Nephron (organoid): Measurements from ENCODE around the gene JAML.

Source experiments
- H3K27ac Mint-ChIP-seq, 3 experiments: 2 replicates each; pipeline ENCODE4 v1.8.0; 2020; ENCODE audit warnings: mixed read lengths in 3 of 3, mild to moderate bottlenecking in 2 of 3, moderate library complexity in 1 of 3
- H3K27me3 Mint-ChIP-seq: 2 replicates; pipeline ENCODE4 v1.8.0; 2021; ENCODE audit warnings: low read depth, mild to moderate bottlenecking, moderate library complexity, mixed read lengths
- H3K36me3 Mint-ChIP-seq: 2 replicates; pipeline ENCODE4 v1.8.0; 2020; ENCODE audit warnings: low read depth, mixed read lengths
- H3K4me1 Mint-ChIP-seq: 2 replicates; pipeline ENCODE4 v1.8.0; 2020; ENCODE audit warnings: mixed read lengths
- H3K4me3 Mint-ChIP-seq, 3 experiments: 2 replicates each; pipeline ENCODE4 v1.8.0; 2020; ENCODE audit warnings: mild to moderate bottlenecking in 3 of 3, mixed read lengths in 3 of 3, moderate library complexity in 2 of 3
- H3K9me3 Mint-ChIP-seq: 2 replicates; pipeline ENCODE4 v1.8.0; 2020; ENCODE audit warnings: mixed read lengths
- CTCF ChIP-seq, 3 experiments: fragments of 200-600 bp; sonication (generic); IDR thresholded peaks; one replicate each; pipeline ENCODE4 v1.5.0; 2021; ENCODE audit warnings: antibody characterized with exemption in 3 of 3; ENCODE audit not compliant: unreplicated experiment in 3 of 3

JAML gene

DNA sequence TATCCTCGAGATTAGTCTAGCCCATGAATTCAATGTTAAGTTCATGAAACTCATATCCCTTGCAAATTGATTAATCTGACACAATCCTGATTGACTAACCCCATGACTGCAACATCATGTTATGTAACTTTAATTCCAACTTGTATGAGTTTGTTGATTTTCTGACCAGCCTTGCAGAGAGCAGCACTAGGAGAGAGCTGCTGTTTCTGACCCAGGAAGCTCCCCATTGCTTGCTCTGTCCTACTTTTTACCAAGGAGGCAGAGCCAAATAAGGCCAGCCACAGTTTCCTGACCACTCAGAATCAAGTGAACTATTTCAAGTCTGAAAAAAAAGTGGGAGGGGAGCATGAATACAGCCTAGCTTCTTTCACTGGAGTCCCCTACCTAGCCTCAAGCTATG lies 14.1 kb upstream of the JAML start:
- peaks cover 3% of the 10 kb centered on the region for H3K4me1 Mint-ChIP-seq
- H3K36me3 Mint-ChIP-seq = no peaks in the 10 kb centered on the region
- peaks cover 43% of the 10 kb centered on the region for H3K27me3 Mint-ChIP-seq
- no peak for TF ChIP-seq CTCF (IDR thresholded peaks at IDR 0.05; ENCODE audit: unreplicated experiment in 3 of 3)
- no peaks in the 10 kb centered on the region for H3K9me3 Mint-ChIP-seq
- no peak overlapping the region for H3K27ac Mint-ChIP-seq
- no peak overlapping the region for H3K4me3 Mint-ChIP-seq

DNA sequence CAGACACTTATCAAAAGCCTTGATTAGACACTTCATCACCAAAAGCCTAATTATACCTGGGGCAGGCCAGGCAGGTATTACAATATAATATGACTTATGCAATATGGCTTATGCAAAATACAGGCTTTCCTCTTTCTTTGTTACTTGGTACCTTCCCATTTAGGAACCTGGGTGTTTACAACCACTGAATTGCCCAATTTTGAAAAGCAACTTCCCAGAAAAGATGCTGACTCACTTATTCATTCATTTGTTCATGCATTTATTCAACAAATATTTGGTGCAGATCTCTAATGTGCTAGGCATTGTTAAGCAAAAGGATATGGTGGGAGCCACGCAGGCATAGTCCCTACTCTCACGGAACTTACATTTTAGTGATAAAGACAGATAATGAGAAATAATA lies 13.6 kb upstream of the JAML start:
- no peak for TF ChIP-seq CTCF (IDR thresholded peaks at IDR 0.05; ENCODE audit: unreplicated experiment in 3 of 3)
- Mint-ChIP-seq H3K4me3 (no peak overlapping the region), H3K27ac (no peak overlapping the region), H3K27me3 (peaks cover 38% of the 10 kb centered on the region), H3K36me3 (no peaks in the 10 kb centered on the region), H3K9me3 (no peaks in the 10 kb centered on the region), H3K4me1 (peaks cover 3% of the 10 kb centered on the region)

- Mint-ChIP-seq H3K4me3 (no peak overlapping the region), H3K27me3 (peaks cover 23% of the 10 kb centered on the region), H3K27ac (peak overlapping the region in 1 of 3 experiments; percentile 62), H3K4me1 (no peaks in the 10 kb centered on the region), H3K9me3 (no peaks in the 10 kb centered on the region), H3K36me3 (no peaks in the 10 kb centered on the region)
- no peak for TF ChIP-seq CTCF (IDR thresholded peaks at IDR 0.05; ENCODE audit: unreplicated experiment in 3 of 3)
Observed at GRCh38 chr11:118236170-118236569, 11.4 kb upstream of the JAML start.

DNA sequence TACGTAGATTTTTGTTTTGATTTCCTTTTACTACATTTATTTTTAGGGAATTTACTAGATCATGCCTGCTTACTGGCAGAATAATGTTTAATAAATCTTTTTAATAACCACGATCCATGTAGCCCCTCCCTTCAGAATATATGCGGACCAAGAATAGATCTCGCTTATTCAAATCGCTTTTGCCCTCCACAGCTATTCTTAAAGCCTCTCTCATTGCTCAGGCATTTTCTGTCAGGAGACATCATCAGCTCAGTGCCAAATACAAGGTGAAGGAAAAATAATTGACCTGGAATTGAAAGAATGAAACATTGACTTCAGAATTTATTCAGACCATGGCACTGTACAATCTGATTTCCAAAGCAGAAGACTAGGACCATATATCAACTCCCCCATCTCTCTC lies 10.0 kb upstream of the JAML start:
- TF ChIP-seq CTCF (IDR thresholded peaks at IDR 0.05; ENCODE audit: unreplicated experiment in 3 of 3) = no peak
- Mint-ChIP-seq H3K27me3 (peaks cover 15% of the 10 kb centered on the region), H3K9me3 (no peaks in the 10 kb centered on the region), H3K27ac (no peak overlapping the region), H3K36me3 (no peaks in the 10 kb centered on the region), H3K4me3 (no peak overlapping the region), H3K4me1 (no peaks in the 10 kb centered on the region)

DNA sequence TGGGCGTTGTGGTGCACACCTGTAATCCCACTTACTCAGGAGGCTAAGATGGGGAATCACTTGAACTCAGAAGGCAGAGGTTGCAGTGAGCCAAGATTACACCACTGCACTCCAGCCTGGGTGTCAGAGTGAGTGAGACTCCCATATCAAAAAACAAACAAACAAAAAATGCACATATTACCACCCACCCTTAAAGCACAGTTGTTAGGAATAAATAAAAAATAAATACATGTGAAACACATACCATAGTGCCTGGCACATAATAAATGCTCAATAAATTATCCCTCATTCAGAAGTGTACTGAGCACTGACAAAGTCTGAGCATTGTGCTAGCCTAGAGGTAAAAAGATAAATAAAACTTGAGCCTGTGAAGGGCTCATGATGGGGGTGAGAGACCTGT lies 9.0 kb upstream of the JAML start:
- Mint-ChIP-seq H3K27ac (no peak overlapping the region), H3K36me3 (no peaks in the 10 kb centered on the region), H3K4me3 (no peak overlapping the region), H3K27me3 (peaks cover 15% of the 10 kb centered on the region), H3K4me1 (no peaks in the 10 kb centered on the region), H3K9me3 (no peaks in the 10 kb centered on the region)
- TF ChIP-seq CTCF (IDR thresholded peaks at IDR 0.05; ENCODE audit: unreplicated experiment in 3 of 3) = no peak

DNA sequence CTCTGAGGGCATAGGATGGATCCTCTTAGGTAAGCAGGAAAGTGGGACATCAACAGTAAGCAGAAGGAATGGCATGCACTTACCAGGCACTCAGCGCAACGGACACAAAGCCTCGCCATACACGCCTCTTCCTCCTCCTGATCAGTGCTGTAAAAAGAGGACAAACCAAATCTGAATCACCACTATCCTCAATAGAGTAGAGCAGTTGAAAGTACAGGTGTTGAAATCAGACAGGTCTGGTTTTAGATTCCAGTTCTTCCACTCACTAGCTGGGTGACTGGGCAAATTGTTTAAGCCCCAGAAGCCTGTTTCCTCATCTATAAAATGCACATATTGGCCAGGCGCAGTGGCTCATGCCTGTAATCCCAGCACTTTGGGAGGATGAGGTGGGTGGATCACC lies 8.6 kb upstream of the JAML start:
- H3K4me3 Mint-ChIP-seq = no peak overlapping the region
- H3K36me3 Mint-ChIP-seq = no peaks in the 10 kb centered on the region
- no peak for TF ChIP-seq CTCF (IDR thresholded peaks at IDR 0.05; ENCODE audit: unreplicated experiment in 3 of 3)
- peaks cover 12% of the 10 kb centered on the region for H3K27me3 Mint-ChIP-seq
- H3K9me3 Mint-ChIP-seq = no peaks in the 10 kb centered on the region
- H3K4me1 Mint-ChIP-seq = no peaks in the 10 kb centered on the region
- H3K27ac Mint-ChIP-seq = no peak overlapping the region
